ENCODE data around the gene ANKMY1.

The ANKMY1 gene

GRCh38 chr2:240447934-240448333, 109.9 kb downstream of the ANKMY1 start:
- no peak for DNase-seq (ENCODE audit: low read depth)

- no peak for DNase-seq (ENCODE audit: low read depth)
Observed at GRCh38 chr2:240447331-240447730, 110.5 kb downstream of the ANKMY1 start.

GRCh38 chr2:240446664-240447175, 111.1 kb downstream of the ANKMY1 start:
- DNase-seq (ENCODE audit: low read depth), result no peak

- no peak for DNase-seq (ENCODE audit: low read depth)
Observed at GRCh38 chr2:240445961-240446663, 111.7 kb downstream of the ANKMY1 start.

GRCh38 chr2:240444464-240444863, 113.3 kb downstream of the ANKMY1 start:
- no peak for DNase-seq (ENCODE audit: low read depth)

GRCh38 chr2:240443891-240444301, 113.9 kb downstream of the ANKMY1 start:
- DNase-seq (ENCODE audit: low read depth), result peak; percentile 10

- no peak for DNase-seq (ENCODE audit: low read depth)
Observed at GRCh38 chr2:240442891-240443715, 114.7 kb downstream of the ANKMY1 start.

- no peak for DNase-seq (ENCODE audit: low read depth)
Observed at GRCh38 chr2:240441993-240442411, 115.8 kb downstream of the ANKMY1 start.

- no peak for DNase-seq (ENCODE audit: low read depth)
Observed at GRCh38 chr2:240441326-240441992, 116.3 kb downstream of the ANKMY1 start.

GRCh38 chr2:240440704-240441320, 117.0 kb downstream of the ANKMY1 start:
- no peak for DNase-seq (ENCODE audit: low read depth)

- no peak for DNase-seq (ENCODE audit: low read depth)
Observed at GRCh38 chr2:240440251-240440650, 117.5 kb downstream of the ANKMY1 start.

- DNase-seq (ENCODE audit: low read depth), result no peak
Observed at GRCh38 chr2:240439698-240440151, 118.1 kb downstream of the ANKMY1 start.

GRCh38 chr2:240438810-240439697, 118.7 kb downstream of the ANKMY1 start:
- DNase-seq (ENCODE audit: low read depth), result no peak

GRCh38 chr2:240437861-240438809, 119.7 kb downstream of the ANKMY1 start:
- DNase-seq (ENCODE audit: low read depth), result peak; percentile 23

GRCh38 chr2:240437551-240437860, 120.3 kb downstream of the ANKMY1 start:
- no peak for DNase-seq (ENCODE audit: low read depth)

- DNase-seq (ENCODE audit: low read depth), result peak; percentile 14
Observed at GRCh38 chr2:240436683-240437550, 120.9 kb downstream of the ANKMY1 start.

- peak; percentile 18 for DNase-seq (ENCODE audit: low read depth)
Observed at GRCh38 chr2:240435948-240436682, 121.7 kb downstream of the ANKMY1 start.

- peak; percentile 69 for DNase-seq (ENCODE audit: low read depth)
Observed at GRCh38 chr2:240435457-240435947, 122.3 kb downstream of the ANKMY1 start, which contains the start of gene GPC1. Gene GPC1 (plus strand): TSS chr2:240435663. CDS start chr2:240435919, 256 bp downstream.
